Fibroblast of the aortic adventitia (primary cell): Measurements from ENCODE around the gene KRTAP4-8. TPM values are rescaled to one million over a fixed set of nuclear protein-coding genes. Genes with fewer than 3 reads are reported as not detected.
"Not testable (repeated sequence)": the region's sequence is repeated elsewhere in the genome, so short reads cannot be mapped to it uniquely, and the experiment has no call there.

Experiments used
- DNase-seq: peaks from one replicate; pipeline ENCODE4 v3.0.0-alpha.2; 2010; ENCODE audit warnings: low read depth
- H3K4me3 ChIP-seq: 2 replicates; pipeline ENCODE4 v1.5.1; 2011; ENCODE audit warnings: low read depth, mild to moderate bottlenecking, control low read depth, low read length, moderate library complexity
- CTCF ChIP-seq: IDR thresholded peaks from 2 replicates; pipeline ENCODE4 v1.5.1; 2011; ENCODE audit warnings: mild to moderate bottlenecking, low read length, control low read depth, inconsistent platforms; ENCODE audit not compliant: insufficient read depth
- total RNA-seq: library from RNA; depleted of rRNA; stranded (reverse); fragments of >200 nt; gene quantifications from 2 replicates; pipeline ENCODE4 v1.2.3, GENCODE V29; 2012; ENCODE audit warnings: low replicate concordance

Gene KRTAP4-8
- total RNA-seq, 1 donor, result not detected

- DNase-seq, result no peak
- H3K4me3 ChIP-seq, result no peak overlapping the region
- no peak for TF ChIP-seq CTCF
These were observed 6.0 kb upstream of the KRTAP4-8 start for GRCh38 chr17:41103896-41104295.

GRCh38 chr17:41101586-41102259, 3.8 kb upstream of the KRTAP4-8 start, which contains the start of gene KRTAP4-16:
Gene KRTAP4-16 (minus strand): TSS chr17:41102209. CDS start chr17:41102209, 0 bp downstream.
- TF ChIP-seq CTCF, result no peak
- DNase-seq, result no peak
- no peak within 1 kb of the TSS for H3K4me3 ChIP-seq

GRCh38 chr17:41099682-41100480, 1.9 kb upstream of the KRTAP4-8 start:
- not testable (repeated sequence) for H3K4me3 ChIP-seq
- DNase-seq, result peak; percentile 28

- DNase-seq, result no peak
- no peak overlapping the region for H3K4me3 ChIP-seq
- no peak for TF ChIP-seq CTCF
These were observed 539 bp upstream of the KRTAP4-8 start for GRCh38 chr17:41098481-41098880.

GRCh38 chr17:41096055-41096454, 1.9 kb downstream of the KRTAP4-8 start:
- TF ChIP-seq CTCF, result no peak
- H3K4me3 ChIP-seq, result no peak overlapping the region
- DNase-seq, result no peak

- not testable (repeated sequence) for DNase-seq
These were observed 9.1 kb downstream of the KRTAP4-8 start for GRCh38 chr17:41088760-41089352.

GRCh38 chr17:41084100-41084856, 13.7 kb downstream of the KRTAP4-8 start, which contains the start of gene KRTAP4-7:
Gene KRTAP4-7 (plus strand): TSS chr17:41084150. CDS start chr17:41084207, 57 bp downstream.
- not testable (repeated sequence) for H3K4me3 ChIP-seq, DNase-seq

More at GRCh38 chr17:41088760-41089352, 9.1 kb downstream of the KRTAP4-8 start:
- H3K4me3 ChIP-seq, result not testable (repeated sequence)

GRCh38 chr17:41083427-41083826, 14.5 kb downstream of the KRTAP4-8 start:
- not testable (repeated sequence) for DNase-seq, H3K4me3 ChIP-seq
